WTC11 (cell line): ENCODE data around the gene POPDC3. TPM values are rescaled to one million over a fixed set of nuclear protein-coding genes. Genes with fewer than 3 reads are reported as not detected.

Experiments
- ATAC-seq: fragments of 200-7000 bp; cut with Tn5 transposase; 2 replicates; pipeline ENCODE4 v1.10.0; 2021; ENCODE audit warnings: mild to moderate bottlenecking, moderate library complexity
- CTCF ChIA-PET: fragments of 300-600 bp; sonication (Branson Sonifier 250); formaldehyde crosslinking; loops from one replicate; lab custom pipeline; 2021; ENCODE audit warnings: antibody characterized with exemption; lab: Charles Lee
- POLR2A ChIA-PET: fragments of 350-600 bp; sonication (Branson Sonifier 250); formaldehyde crosslinking; loops from one replicate; lab custom pipeline; 2021; ENCODE audit warnings: antibody characterized with exemption; lab: Charles Lee
- DNase-seq: peaks from one replicate; pipeline ENCODE4 v3.0.0; 2021; ENCODE audit warnings: low spot score
- H3K27ac Mint-ChIP-seq: 2 replicates; pipeline ENCODE4 v1.8.0; 2021; ENCODE audit warnings: mixed read lengths
- H3K27me3 Mint-ChIP-seq: 2 replicates; pipeline ENCODE4 v1.8.0; 2021; ENCODE audit warnings: low read depth, mild to moderate bottlenecking, moderate library complexity, mixed read lengths
- H3K36me3 Mint-ChIP-seq: 2 replicates; pipeline ENCODE4 v1.8.0; 2021; ENCODE audit warnings: mixed read lengths
- H3K4me1 Mint-ChIP-seq: 2 replicates; pipeline ENCODE4 v1.8.0; 2022; ENCODE audit warnings: mixed read lengths
- H3K4me3 Mint-ChIP-seq: 2 replicates; pipeline ENCODE4 v1.8.0; 2021; ENCODE audit warnings: mild to moderate bottlenecking, moderate library complexity, mixed read lengths
- H3K9me3 Mint-ChIP-seq: 2 replicates; pipeline ENCODE4 v1.8.0; 2021; ENCODE audit warnings: mixed read lengths
- ATF3 ChIP-seq: sonication (generic); formaldehyde crosslinking; conservative IDR thresholded peaks from 2 replicates; pipeline ENCODE4 v1.8.1; 2022; ENCODE audit warnings: mild to moderate bottlenecking, missing genetic modification reagents
- ATF6 ChIP-seq: sonication (generic); formaldehyde crosslinking; IDR thresholded peaks from 2 replicates; pipeline ENCODE4 v1.8.1; 2023; ENCODE audit warnings: mild to moderate bottlenecking, missing genetic modification reagents
- CBFB ChIP-seq: sonication (generic); formaldehyde crosslinking; IDR thresholded peaks from 2 replicates; pipeline ENCODE4 v1.8.1; 2022; ENCODE audit warnings: mild to moderate bottlenecking, low read depth, missing genetic modification reagents
- E2F5 ChIP-seq: sonication (generic); formaldehyde crosslinking; IDR thresholded peaks from 2 replicates; pipeline ENCODE4 v1.8.1; 2022; ENCODE audit warnings: mild to moderate bottlenecking, moderate library complexity, missing genetic modification reagents
- KAT7 ChIP-seq: sonication (generic); formaldehyde crosslinking; IDR thresholded peaks from 2 replicates; pipeline ENCODE4 v1.8.1; 2023; ENCODE audit warnings: missing genetic modification reagents, mild to moderate bottlenecking, borderline replicate concordance
- NR2C2 ChIP-seq: sonication (generic); formaldehyde crosslinking; IDR thresholded peaks from 2 replicates; pipeline ENCODE4 v1.8.0; 2022; ENCODE audit warnings: mild to moderate bottlenecking, missing genetic modification reagents
- SMAD4 ChIP-seq: sonication (generic); formaldehyde crosslinking; IDR thresholded peaks from 2 replicates; pipeline ENCODE4 v1.8.0; 2022; ENCODE audit warnings: mild to moderate bottlenecking, missing genetic modification reagents
- ZNF396 ChIP-seq: fragments of 250-450 bp; sonication (Bioruptor Pico); IDR thresholded peaks from 2 replicates; pipeline ENCODE4 v1.8.0; 2021; ENCODE audit warnings: mild to moderate bottlenecking, moderate library complexity, borderline replicate concordance
- ZNF416 ChIP-seq: fragments of 250-450 bp; sonication (Bioruptor Pico); IDR thresholded peaks from 2 replicates; pipeline ENCODE4 v1.9.0; 2021; ENCODE audit warnings: mild to moderate bottlenecking, inconsistent platforms
- ZNF425 ChIP-seq: fragments of 250-450 bp; sonication (Bioruptor Pico); conservative IDR thresholded peaks from 2 replicates; pipeline ENCODE4 v1.9.0; 2021; ENCODE audit warnings: mild to moderate bottlenecking
- ZSCAN18 ChIP-seq: fragments of 250-450 bp; sonication (Bioruptor Pico); IDR thresholded peaks from 2 replicates; pipeline ENCODE4 v2.1.2; 2022; ENCODE audit warnings: mild to moderate bottlenecking, moderate library complexity
- total RNA-seq: library from RNA; stranded (reverse); gene quantifications from 3 replicates; pipeline ENCODE4 v1.2.3, GENCODE V29; 2021
- TF ChIP-seq, protein P1 (sequence below): sonication (generic); formaldehyde crosslinking; IDR thresholded peaks from 2 replicates; pipeline ENCODE4 v1.8.0; 2022; ENCODE audit warnings: missing genetic modification reagents

Gene POPDC3
- total RNA-seq, 1 experiment from 2014 or later: 2.7 TPM

- TF ChIP-seq ZSCAN18 (CRISPR knock-in tag): no peak
- TF ChIP-seq E2F5 (CRISPR knock-in tag): no peak
- TF ChIP-seq, protein P1, sequence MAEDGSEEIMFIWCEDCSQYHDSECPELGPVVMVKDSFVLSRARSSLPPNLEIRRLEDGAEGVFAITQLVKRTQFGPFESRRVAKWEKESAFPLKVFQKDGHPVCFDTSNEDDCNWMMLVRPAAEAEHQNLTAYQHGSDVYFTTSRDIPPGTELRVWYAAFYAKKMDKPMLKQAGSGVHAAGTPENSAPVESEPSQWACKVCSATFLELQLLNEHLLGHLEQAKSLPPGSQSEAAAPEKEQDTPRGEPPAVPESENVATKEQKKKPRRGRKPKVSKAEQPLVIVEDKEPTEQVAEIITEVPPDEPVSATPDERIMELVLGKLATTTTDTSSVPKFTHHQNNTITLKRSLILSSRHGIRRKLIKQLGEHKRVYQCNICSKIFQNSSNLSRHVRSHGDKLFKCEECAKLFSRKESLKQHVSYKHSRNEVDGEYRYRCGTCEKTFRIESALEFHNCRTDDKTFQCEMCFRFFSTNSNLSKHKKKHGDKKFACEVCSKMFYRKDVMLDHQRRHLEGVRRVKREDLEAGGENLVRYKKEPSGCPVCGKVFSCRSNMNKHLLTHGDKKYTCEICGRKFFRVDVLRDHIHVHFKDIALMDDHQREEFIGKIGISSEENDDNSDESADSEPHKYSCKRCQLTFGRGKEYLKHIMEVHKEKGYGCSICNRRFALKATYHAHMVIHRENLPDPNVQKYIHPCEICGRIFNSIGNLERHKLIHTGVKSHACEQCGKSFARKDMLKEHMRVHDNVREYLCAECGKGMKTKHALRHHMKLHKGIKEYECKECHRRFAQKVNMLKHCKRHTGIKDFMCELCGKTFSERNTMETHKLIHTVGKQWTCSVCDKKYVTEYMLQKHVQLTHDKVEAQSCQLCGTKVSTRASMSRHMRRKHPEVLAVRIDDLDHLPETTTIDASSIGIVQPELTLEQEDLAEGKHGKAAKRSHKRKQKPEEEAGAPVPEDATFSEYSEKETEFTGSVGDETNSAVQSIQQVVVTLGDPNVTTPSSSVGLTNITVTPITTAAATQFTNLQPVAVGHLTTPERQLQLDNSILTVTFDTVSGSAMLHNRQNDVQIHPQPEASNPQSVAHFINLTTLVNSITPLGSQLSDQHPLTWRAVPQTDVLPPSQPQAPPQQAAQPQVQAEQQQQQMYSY (CRISPR knock-in tag): no peak
- TF ChIP-seq NR2C2: no peak
- TF ChIP-seq KAT7 (CRISPR knock-in tag): no peak
- TF ChIP-seq ATF3 (CRISPR knock-in tag): no peak
- no peak for TF ChIP-seq ZNF425
- no peak for TF ChIP-seq ZNF396 (CRISPR knock-in tag)
- no peak for TF ChIP-seq CBFB (CRISPR knock-in tag)
Measured at GRCh38 chr6:105121981-105122380, 57.8 kb downstream of the POPDC3 start (continued).

DNA sequence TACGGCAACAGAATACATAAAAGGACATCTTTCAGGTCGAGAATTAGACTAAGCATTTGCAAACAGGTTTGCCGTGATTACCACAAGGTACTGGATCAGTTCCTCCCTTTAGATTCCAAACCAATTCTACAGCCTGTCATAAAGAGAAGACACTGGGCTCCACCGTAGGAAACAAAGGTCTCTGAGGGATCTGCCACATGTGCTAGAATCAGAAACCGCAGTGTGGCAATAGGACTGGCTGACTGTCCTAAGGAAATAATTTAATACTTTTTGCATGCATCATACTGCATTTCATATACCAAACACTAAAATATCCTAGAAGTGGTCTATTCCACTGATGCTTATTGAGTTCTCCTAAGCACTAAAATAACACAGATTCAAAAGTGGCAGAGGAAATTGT is 59.2 kb downstream of the POPDC3 start:
- no peak for ATAC-seq
- no peak for TF ChIP-seq SMAD4
- TF ChIP-seq ZSCAN18 (CRISPR knock-in tag): no peak
- TF ChIP-seq ATF6 (CRISPR knock-in tag): no peak
- no peak for TF ChIP-seq ZNF416 (CRISPR knock-in tag)
- TF ChIP-seq, all 79 proteins: peak for 0
- Mint-ChIP-seq H3K36me3 (peaks cover 8% of the 10 kb centered on the region; the same call in 1 of the 2 replicates), H3K4me1 (peaks cover 25% of the 10 kb centered on the region), H3K9me3 (no peaks in the 10 kb centered on the region), H3K27ac (no peak overlapping the region), H3K4me3 (no peak overlapping the region), H3K27me3 (no peaks in the 10 kb centered on the region)
- CTCF ChIA-PET: interaction anchor here (0.6 kb wide), 1 partner anchor 282 kb away, joined by 3 read pairs; the partner anchor contains the start of gene PREP
- POLR2A ChIA-PET: interaction anchor here (0.6 kb wide), 1 partner anchor 287 kb away, joined by 4 read pairs; no protein-coding TSS in a partner anchor
- DNase-seq: no peak
